PC-3 (cell line): ENCODE results near the gene NTRK2. TPM values are rescaled to one million over a fixed set of nuclear protein-coding genes. Genes with fewer than 3 reads are reported as not detected.

Experiments
- ATAC-seq: fragments of 200-7000 bp; cut with Tn5 transposase; 2 replicates; pipeline ENCODE4 v1.9.1; 2020; ENCODE audit warnings: mild to moderate bottlenecking, moderate library complexity
- BruUV-seq: library from RNA; stranded (reverse); fragments of 400-500 nt; replicated peaks from 2 replicates; lab custom pipeline; 2021; lab: Mats Ljungman, UMichigan
- CTCF ChIA-PET: fragments of 300-600 bp; sonication (Branson Sonifier 250); formaldehyde crosslinking; loops from one replicate; lab custom pipeline; 2022; ENCODE audit warnings: antibody characterized with exemption; lab: Charles Lee
- POLR2A ChIA-PET: fragments of 300-600 bp; sonication (Branson Sonifier 250); formaldehyde crosslinking; loops from one replicate; lab custom pipeline; 2022; ENCODE audit warnings: antibody characterized with exemption; ENCODE audit not compliant: unreplicated experiment; lab: Charles Lee
- DNase-seq: peaks from one replicate; pipeline ENCODE4 v3.0.0-alpha.2; 2015
- H2AFZ ChIP-seq: fragments of 300-600 bp; sonication (generic); 2 replicates; pipeline ENCODE4 v1.6.0; 2016; ENCODE audit warnings: antibody characterized with exemption, low read length
- H3F3A ChIP-seq: fragments of 300-600 bp; sonication (generic); one replicate; pipeline ENCODE4 v1.6.0; 2017; ENCODE audit warnings: antibody characterized with exemption, low read length, control low read depth, mild to moderate bottlenecking; ENCODE audit not compliant: unreplicated experiment
- H3K27ac ChIP-seq: fragments of 300-600 bp; sonication (generic); 2 replicates; pipeline ENCODE4 v1.5.1; 2016; ENCODE audit warnings: mild to moderate bottlenecking, low read length
- H3K27me3 ChIP-seq: fragments of 300-600 bp; sonication (generic); 2 replicates; pipeline ENCODE4 v1.6.1; 2016; ENCODE audit warnings: low read length, mixed read lengths
- H3K36me3 ChIP-seq: fragments of 300-600 bp; sonication (generic); 2 replicates; pipeline ENCODE4 v1.6.1; 2016; ENCODE audit warnings: low read depth, mixed run types, low read length, mixed read lengths
- H3K4me1 ChIP-seq: fragments of 300-600 bp; sonication (generic); 2 replicates; pipeline ENCODE4 v1.5.1; 2016; ENCODE audit warnings: low read length; ENCODE audit not compliant: insufficient read depth
- H3K4me2 ChIP-seq: fragments of 300-600 bp; sonication (generic); 2 replicates; pipeline ENCODE4 v1.6.0; 2016; ENCODE audit warnings: low read length
- H3K4me3 ChIP-seq: fragments of 300-600 bp; sonication (generic); 2 replicates; pipeline ENCODE4 v1.5.1; 2016; ENCODE audit warnings: mild to moderate bottlenecking, low read length, mixed read lengths
- H3K79me2 ChIP-seq: fragments of 300-600 bp; sonication (generic); 2 replicates; pipeline ENCODE4 v1.6.1; 2017; ENCODE audit warnings: low read length, mixed read lengths
- H3K9ac ChIP-seq: fragments of 300-600 bp; sonication (generic); 2 replicates; pipeline ENCODE4 v1.6.0; 2016; ENCODE audit warnings: mild to moderate bottlenecking, low read length
- H3K9me2 ChIP-seq: fragments of 300-600 bp; sonication (generic); replicated peaks from 2 replicates; pipeline ENCODE4 v1.6.1; 2016; ENCODE audit warnings: mixed run types, low read length, mixed read lengths
- H3K9me3 ChIP-seq: fragments of 300-600 bp; sonication (generic); 2 replicates; pipeline ENCODE4 v1.6.1; 2016; ENCODE audit warnings: low read length, mixed read lengths
- H4K20me1 ChIP-seq: fragments of 300-600 bp; sonication (generic); 2 replicates; pipeline ENCODE4 v1.6.1; 2016; ENCODE audit warnings: low read length, mixed read lengths
- EZH2 ChIP-seq: fragments of 300-600 bp; sonication (generic); IDR thresholded peaks from one replicate; pipeline ENCODE4 v1.6.1; 2017; ENCODE audit warnings: antibody characterized with exemption, mild to moderate bottlenecking, low read length; ENCODE audit not compliant: unreplicated experiment
- EZH2phosphoT487 ChIP-seq: fragments of 300-600 bp; sonication (generic); IDR thresholded peaks from 2 replicates; pipeline ENCODE4 v1.6.1; 2018; ENCODE audit warnings: mild to moderate bottlenecking, antibody characterized with exemption, low read length, borderline replicate concordance
- intact Hi-C: fragments of 100-400 bp; cut with micrococcal nuclease; formaldehyde crosslinking; loops from 2 replicates; pipeline ENCODE4 v1.9.0; 2023
- total RNA-seq: library from RNA; depleted of rRNA; stranded (reverse); fragments of >200 nt; gene quantifications from 2 replicates; pipeline ENCODE4 v1.2.3, GENCODE V29; 2014
- TF ChIP-seq, protein P1 (sequence below): fragments of 300-600 bp; sonication (generic); conservative IDR thresholded peaks from 2 replicates; pipeline ENCODE4 v1.5.1; 2017; ENCODE audit warnings: antibody characterized with exemption, low read depth, mild to moderate bottlenecking, low read length

The NTRK2 gene
- total RNA-seq, 1 experiment from 2014 or later, result not detected

DNA sequence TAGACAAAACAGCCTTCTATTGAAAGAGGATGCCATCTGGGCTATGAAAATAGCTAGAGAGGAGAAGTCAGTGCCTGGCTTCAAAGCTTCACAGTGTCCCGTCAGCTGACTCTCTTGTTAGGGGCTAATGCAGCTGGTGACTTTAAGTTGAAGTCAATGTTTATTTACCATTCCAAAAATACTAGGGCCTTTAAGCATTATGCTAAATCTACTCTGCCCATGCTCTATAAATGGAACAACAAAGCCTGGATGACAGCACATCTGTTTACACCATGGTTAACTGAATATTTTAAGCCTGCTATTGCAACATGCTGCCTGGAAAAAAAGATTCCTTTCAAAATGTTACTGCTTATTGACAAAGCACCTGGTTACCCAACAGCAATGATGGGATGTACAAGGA, 309.1 kb downstream of the NTRK2 start:
- POLR2A ChIA-PET, result no interaction called here
- no peaks in the 10 kb centered on the region for H4K20me1 ChIP-seq
- DNase-seq, result no peak
- no peaks in the 10 kb centered on the region for H3K36me3 ChIP-seq
- no peak overlapping the region for H3K9ac ChIP-seq
- H3K4me2 ChIP-seq, result no peak overlapping the region
- CTCF ChIA-PET, result no interaction called here
- BruUV-seq, result no TSS peak
- TF ChIP-seq EZH2phosphoT487 (no peak), EZH2 (no peak)
- TF ChIP-seq, protein P1, sequence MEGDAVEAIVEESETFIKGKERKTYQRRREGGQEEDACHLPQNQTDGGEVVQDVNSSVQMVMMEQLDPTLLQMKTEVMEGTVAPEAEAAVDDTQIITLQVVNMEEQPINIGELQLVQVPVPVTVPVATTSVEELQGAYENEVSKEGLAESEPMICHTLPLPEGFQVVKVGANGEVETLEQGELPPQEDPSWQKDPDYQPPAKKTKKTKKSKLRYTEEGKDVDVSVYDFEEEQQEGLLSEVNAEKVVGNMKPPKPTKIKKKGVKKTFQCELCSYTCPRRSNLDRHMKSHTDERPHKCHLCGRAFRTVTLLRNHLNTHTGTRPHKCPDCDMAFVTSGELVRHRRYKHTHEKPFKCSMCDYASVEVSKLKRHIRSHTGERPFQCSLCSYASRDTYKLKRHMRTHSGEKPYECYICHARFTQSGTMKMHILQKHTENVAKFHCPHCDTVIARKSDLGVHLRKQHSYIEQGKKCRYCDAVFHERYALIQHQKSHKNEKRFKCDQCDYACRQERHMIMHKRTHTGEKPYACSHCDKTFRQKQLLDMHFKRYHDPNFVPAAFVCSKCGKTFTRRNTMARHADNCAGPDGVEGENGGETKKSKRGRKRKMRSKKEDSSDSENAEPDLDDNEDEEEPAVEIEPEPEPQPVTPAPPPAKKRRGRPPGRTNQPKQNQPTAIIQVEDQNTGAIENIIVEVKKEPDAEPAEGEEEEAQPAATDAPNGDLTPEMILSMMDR, result no peak
- no peaks in the 10 kb centered on the region for H3K9me2 ChIP-seq
- no peak for ATAC-seq
- no peaks in the 10 kb centered on the region for H3K79me2 ChIP-seq
- no peak overlapping the region for H3K4me3 ChIP-seq
- no peak overlapping the region for H3K27ac ChIP-seq
- no peaks in the 10 kb centered on the region for H3K4me1 ChIP-seq
- no peaks in the 10 kb centered on the region for H3F3A ChIP-seq
- no peak overlapping the region for H2AFZ ChIP-seq
- H3K9me3 ChIP-seq, result no peaks in the 10 kb centered on the region
- no peaks in the 10 kb centered on the region for H3K27me3 ChIP-seq
- intact Hi-C loops, result no loop called here

DNA sequence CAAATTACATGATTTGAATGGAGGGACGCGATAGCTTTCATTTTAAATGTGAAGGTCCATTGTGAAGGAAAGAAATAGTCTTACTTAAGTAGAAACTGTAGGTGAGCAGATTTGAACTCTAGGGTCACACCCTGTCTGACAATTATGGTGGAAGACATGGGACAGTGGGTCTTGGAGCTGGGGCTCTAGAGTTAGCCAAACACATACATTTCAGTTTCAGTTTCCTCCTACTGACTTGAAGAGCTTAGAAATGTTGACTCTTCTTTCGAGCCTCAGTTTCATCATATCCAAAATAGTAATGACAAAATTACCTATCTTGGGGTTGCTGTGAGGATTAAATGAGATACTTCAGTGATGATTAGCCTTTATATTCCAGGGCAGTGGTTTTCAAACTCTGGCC, 314.2 kb downstream of the NTRK2 start:
- H3K36me3 ChIP-seq, result no peaks in the 10 kb centered on the region
- no peak overlapping the region for H2AFZ ChIP-seq
- TF ChIP-seq EZH2 (no peak), EZH2phosphoT487 (no peak)
- TF ChIP-seq, protein P1, result no peak
- CTCF ChIA-PET, result no interaction called here
- H3K27ac ChIP-seq, result no peak overlapping the region
- H3K9ac ChIP-seq, result no peak overlapping the region
- no peaks in the 10 kb centered on the region for H3K9me3 ChIP-seq
- ATAC-seq (no peak), DNase-seq (no peak)
- intact Hi-C loops, result no loop called here
- no peaks in the 10 kb centered on the region for H3K27me3 ChIP-seq
- H3K4me2 ChIP-seq, result no peak overlapping the region
- no peaks in the 10 kb centered on the region for H3K9me2 ChIP-seq
- H3K79me2 ChIP-seq, result no peaks in the 10 kb centered on the region
- no peaks in the 10 kb centered on the region for H4K20me1 ChIP-seq
- H3F3A ChIP-seq, result no peaks in the 10 kb centered on the region
- POLR2A ChIA-PET, result no interaction called here
- no peak overlapping the region for H3K4me3 ChIP-seq
- H3K4me1 ChIP-seq, result no peaks in the 10 kb centered on the region
- no TSS peak for BruUV-seq

GRCh38 chr9:84988621-84989020, 319.1 kb downstream of the NTRK2 start:
- peaks cover 7% of the 10 kb centered on the region; the same call in 1 of the 2 replicates for H3K27me3 ChIP-seq
- no peaks in the 10 kb centered on the region for H3K4me1 ChIP-seq
- CTCF ChIA-PET, result no interaction called here
- H2AFZ ChIP-seq, result no peak overlapping the region
- BruUV-seq, result no TSS peak
- DNase-seq, result no peak
- H4K20me1 ChIP-seq, result no peaks in the 10 kb centered on the region
- no peaks in the 10 kb centered on the region for H3K9me2 ChIP-seq
- no peaks in the 10 kb centered on the region for H3K9me3 ChIP-seq
- POLR2A ChIA-PET, result no interaction called here
- ATAC-seq, result no peak
- no peak overlapping the region for H3K27ac ChIP-seq
- TF ChIP-seq, protein P1, result no peak
- TF ChIP-seq EZH2, result no peak
- TF ChIP-seq EZH2phosphoT487, result no peak
- H3K4me2 ChIP-seq, result no peak overlapping the region
- no peaks in the 10 kb centered on the region for H3F3A ChIP-seq
- H3K36me3 ChIP-seq, result no peaks in the 10 kb centered on the region
- H3K4me3 ChIP-seq, result no peak overlapping the region
- intact Hi-C loops, result no loop called here
- H3K9ac ChIP-seq, result no peak overlapping the region
- H3K79me2 ChIP-seq, result no peaks in the 10 kb centered on the region
